ENCODE measurements around the gene OSBPL8.

The OSBPL8 gene

DNA sequence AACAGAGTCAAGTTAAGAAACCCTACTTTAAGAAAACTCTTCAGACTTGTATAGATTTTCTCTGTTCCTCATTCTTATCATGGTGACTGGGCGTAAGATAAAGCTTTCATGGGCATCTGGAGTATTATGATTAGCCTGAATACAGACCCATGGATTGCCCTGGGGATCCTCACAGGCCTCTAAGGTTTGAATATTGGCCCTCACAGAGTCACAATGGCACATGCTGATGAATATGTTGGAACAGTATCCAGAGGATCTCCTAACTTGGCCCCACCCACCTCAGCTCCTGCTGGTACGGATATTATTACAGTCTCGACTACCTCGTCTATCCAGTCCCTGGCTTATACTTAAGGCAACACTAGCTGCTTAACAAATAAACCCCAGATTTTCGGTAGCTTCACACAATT is 8.1 kb downstream of the OSBPL8 start (continued):
- TF ChIP-seq, protein P1, sequence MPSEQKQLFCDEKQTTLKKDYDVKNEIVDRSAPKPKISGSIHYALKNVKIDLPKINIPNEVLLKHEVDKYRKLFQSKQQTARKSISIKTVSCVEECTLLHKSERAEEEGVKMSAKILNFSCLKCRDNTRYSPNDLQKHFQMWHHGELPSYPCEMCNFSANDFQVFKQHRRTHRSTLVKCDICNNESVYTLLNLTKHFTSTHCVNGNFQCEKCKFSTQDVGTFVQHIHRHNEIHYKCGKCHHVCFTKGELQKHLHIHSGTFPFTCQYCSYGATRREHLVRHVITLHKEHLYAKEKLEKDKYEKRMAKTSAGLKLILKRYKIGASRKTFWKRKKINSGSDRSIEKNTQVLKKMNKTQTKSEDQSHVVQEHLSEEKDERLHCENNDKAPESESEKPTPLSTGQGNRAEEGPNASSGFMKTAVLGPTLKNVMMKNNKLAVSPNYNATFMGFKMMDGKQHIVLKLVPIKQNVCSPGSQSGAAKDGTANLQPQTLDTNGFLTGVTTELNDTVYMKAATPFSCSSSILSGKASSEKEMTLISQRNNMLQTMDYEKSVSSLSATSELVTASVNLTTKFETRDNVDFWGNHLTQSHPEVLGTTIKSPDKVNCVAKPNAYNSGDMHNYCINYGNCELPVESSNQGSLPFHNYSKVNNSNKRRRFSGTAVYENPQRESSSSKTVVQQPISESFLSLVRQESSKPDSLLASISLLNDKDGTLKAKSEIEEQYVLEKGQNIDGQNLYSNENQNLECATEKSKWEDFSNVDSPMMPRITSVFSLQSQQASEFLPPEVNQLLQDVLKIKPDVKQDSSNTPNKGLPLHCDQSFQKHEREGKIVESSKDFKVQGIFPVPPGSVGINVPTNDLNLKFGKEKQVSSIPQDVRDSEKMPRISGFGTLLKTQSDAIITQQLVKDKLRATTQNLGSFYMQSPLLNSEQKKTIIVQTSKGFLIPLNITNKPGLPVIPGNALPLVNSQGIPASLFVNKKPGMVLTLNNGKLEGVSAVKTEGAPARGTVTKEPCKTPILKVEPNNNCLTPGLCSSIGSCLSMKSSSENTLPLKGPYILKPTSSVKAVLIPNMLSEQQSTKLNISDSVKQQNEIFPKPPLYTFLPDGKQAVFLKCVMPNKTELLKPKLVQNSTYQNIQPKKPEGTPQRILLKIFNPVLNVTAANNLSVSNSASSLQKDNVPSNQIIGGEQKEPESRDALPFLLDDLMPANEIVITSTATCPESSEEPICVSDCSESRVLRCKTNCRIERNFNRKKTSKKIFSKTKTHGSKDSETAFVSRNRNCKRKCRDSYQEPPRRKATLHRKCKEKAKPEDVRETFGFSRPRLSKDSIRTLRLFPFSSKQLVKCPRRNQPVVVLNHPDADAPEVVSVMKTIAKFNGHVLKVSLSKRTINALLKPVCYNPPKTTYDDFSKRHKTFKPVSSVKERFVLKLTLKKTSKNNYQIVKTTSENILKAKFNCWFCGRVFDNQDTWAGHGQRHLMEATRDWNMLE (tag by site-specific recombination; conservative IDR thresholded peaks at IDR 0.05; ENCODE audit: low read depth): no peak
- TF ChIP-seq ZBTB17 (tag by site-specific recombination; IDR thresholded peaks at IDR 0.05) (peak; percentile 95), ZNF23 (tag by site-specific recombination; IDR thresholded peaks at IDR 0.05; ENCODE audit: borderline replicate concordance) (no peak)

DNA sequence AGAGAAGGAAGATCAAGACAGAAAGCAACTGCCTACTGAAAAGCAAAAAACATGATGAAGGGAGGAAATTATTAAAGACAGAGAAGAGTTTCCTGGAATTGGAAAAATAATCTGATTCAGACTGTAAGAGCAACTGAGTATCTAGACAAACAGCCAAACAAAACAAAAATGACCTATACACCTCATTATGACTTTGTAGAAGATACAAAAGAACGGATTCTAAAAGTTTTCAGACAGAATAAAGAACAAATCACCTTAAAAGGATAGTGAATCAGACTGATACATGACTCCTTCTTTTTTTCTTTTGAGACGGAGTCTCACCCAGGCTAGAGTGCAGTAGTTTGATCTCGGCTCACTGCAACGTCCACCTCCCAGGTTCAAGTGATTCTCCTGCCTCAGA is 10.4 kb downstream of the OSBPL8 start:
- H3K36me3 ChIP-seq (ENCODE audit: control insufficient read depth in 2 of 2, insufficient read depth in 1 of 2, low read length in 2 of 2): no peaks in the 10 kb centered on the region
- ChIA-PET CTCF (no interaction called here), POLR2A (interaction anchor here (1.5 kb wide), 1 partner anchor 10 kb away, joined by 8 read pairs; the partner anchor contains the start of gene OSBPL8)
- no peak overlapping the region for H3K4me3 ChIP-seq (ENCODE audit: low read depth, low read length)
- no peak overlapping the region for H3K27ac ChIP-seq (ENCODE audit: extremely low read depth, low read depth, low read length)
- H3K9me3 ChIP-seq (ENCODE audit: control insufficient read depth, insufficient read depth, low read depth, low read length): no peaks in the 10 kb centered on the region
- peaks cover 34% of the 10 kb centered on the region for H3K4me1 ChIP-seq (ENCODE audit: control insufficient read depth, insufficient read depth, low read length)
- TF ChIP-seq KLF8 (tag by site-specific recombination; IDR thresholded peaks at IDR 0.05) (0 out of 2 replicates have a peak, but pooled peaks have one; percentile 12), ZNF654 (tag by site-specific recombination; IDR thresholded peaks at IDR 0.05; ENCODE audit: low read depth) (no peak), ZNF433 (tag by site-specific recombination; IDR thresholded peaks at IDR 0.05; ENCODE audit: low read depth) (no peak), ZNF133 (tag by site-specific recombination; IDR thresholded peaks at IDR 0.05) (no peak), YY2 (tag by site-specific recombination; IDR thresholded peaks at IDR 0.05) (no peak)
- TF ChIP-seq, protein P2, sequence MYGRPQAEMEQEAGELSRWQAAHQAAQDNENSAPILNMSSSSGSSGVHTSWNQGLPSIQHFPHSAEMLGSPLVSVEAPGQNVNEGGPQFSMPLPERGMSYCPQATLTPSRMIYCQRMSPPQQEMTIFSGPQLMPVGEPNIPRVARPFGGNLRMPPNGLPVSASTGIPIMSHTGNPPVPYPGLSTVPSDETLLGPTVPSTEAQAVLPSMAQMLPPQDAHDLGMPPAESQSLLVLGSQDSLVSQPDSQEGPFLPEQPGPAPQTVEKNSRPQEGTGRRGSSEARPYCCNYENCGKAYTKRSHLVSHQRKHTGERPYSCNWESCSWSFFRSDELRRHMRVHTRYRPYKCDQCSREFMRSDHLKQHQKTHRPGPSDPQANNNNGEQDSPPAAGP (tag by site-specific recombination; IDR thresholded peaks at IDR 0.05): no peak
- TF ChIP-seq, protein P3, sequence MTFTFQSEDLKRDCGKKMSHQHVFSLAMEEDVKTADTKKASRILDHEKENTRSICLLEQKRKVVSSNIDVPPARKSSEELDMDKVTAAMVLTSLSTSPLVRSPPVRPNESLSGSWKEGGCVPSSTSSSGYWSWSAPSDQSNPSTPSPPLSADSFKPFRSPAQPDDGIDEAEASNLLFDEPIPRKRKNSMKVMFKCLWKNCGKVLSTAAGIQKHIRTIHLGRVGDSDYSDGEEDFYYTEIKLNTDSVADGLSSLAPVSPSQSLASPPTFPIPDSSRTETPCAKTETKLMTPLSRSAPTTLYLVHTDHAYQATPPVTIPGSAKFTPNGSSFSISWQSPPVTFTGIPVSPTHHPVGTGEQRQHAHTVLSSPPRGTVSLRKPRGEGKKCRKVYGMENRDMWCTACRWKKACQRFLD (tag by site-specific recombination; IDR thresholded peaks at IDR 0.05): no peak
- TF ChIP-seq, protein P4, sequence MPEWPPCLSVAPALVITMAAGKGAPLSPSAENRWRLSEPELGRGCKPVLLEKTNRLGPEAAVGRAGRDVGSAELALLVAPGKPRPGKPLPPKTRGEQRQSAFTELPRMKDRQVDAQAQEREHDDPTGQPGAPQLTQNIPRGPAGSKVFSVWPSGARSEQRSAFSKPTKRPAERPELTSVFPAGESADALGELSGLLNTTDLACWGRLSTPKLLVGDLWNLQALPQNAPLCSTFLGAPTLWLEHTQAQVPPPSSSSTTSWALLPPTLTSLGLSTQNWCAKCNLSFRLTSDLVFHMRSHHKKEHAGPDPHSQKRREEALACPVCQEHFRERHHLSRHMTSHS (tag by site-specific recombination; IDR thresholded peaks at IDR 0.05): no peak

DNA sequence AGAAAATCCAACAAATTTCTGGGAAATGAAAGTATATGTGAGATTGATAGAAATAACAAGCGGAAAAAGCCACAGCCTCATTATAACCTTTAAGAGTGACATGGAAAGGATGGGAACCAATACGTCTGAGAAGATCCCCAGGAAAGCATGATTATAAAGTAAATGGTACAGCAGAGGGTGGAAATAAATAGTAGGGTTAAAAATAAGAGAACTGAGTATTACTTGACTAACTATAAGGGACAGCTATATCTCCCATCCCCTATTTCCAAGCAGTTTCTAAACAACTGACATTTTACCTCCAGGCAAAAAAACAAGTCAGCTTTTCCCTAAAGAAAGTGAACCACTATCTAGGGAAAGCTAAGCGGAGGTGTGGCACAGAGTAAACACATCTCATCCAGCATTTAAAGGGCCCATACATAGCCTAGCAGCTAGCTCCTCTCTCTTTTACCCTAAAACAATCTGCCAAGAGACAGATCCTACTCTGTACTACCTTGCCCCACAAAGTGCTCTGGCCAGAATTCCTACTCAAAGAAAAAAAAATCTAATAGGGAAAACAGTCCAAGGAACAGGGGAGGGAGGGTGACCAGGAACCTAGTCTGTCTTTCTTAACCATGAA is 11.2 kb downstream of the OSBPL8 start:
- POLR2A ChIA-PET: interaction anchor here (1.5 kb wide), 1 partner anchor 11 kb away, joined by 8 read pairs; the partner anchor contains the start of gene OSBPL8
- H3K27ac ChIP-seq (ENCODE audit: extremely low read depth, low read depth, low read length): no peak overlapping the region; the same call in 1 of the 2 replicates
- H3K36me3 ChIP-seq (ENCODE audit: control insufficient read depth in 2 of 2, insufficient read depth in 1 of 2, low read length in 2 of 2): no peaks in the 10 kb centered on the region
- H3K4me1 ChIP-seq (ENCODE audit: control insufficient read depth, insufficient read depth, low read length): peaks cover 34% of the 10 kb centered on the region
- CTCF ChIA-PET: interaction anchor here (1.0 kb wide), 1 partner anchor 19 kb away, joined by 3 read pairs; no protein-coding TSS in a partner anchor
- H3K9me3 ChIP-seq (ENCODE audit: control insufficient read depth, insufficient read depth, low read depth, low read length): no peaks in the 10 kb centered on the region
- no peak overlapping the region for H3K4me3 ChIP-seq (ENCODE audit: low read depth, low read length)
- TF ChIP-seq TRIM28 (IDR thresholded peaks at IDR 0.05; ENCODE audit: borderline replicate concordance, low read length): no peak
- no peak for TF ChIP-seq ZNF311 (tag by site-specific recombination; IDR thresholded peaks at IDR 0.05; ENCODE audit: borderline replicate concordance)
- TF ChIP-seq ZNF184 (tag by site-specific recombination; IDR thresholded peaks at IDR 0.05): no peak
- TF ChIP-seq ZNF561 (tag by site-specific recombination; IDR thresholded peaks at IDR 0.05; ENCODE audit: borderline replicate concordance): no peak
- TF ChIP-seq, protein P5, sequence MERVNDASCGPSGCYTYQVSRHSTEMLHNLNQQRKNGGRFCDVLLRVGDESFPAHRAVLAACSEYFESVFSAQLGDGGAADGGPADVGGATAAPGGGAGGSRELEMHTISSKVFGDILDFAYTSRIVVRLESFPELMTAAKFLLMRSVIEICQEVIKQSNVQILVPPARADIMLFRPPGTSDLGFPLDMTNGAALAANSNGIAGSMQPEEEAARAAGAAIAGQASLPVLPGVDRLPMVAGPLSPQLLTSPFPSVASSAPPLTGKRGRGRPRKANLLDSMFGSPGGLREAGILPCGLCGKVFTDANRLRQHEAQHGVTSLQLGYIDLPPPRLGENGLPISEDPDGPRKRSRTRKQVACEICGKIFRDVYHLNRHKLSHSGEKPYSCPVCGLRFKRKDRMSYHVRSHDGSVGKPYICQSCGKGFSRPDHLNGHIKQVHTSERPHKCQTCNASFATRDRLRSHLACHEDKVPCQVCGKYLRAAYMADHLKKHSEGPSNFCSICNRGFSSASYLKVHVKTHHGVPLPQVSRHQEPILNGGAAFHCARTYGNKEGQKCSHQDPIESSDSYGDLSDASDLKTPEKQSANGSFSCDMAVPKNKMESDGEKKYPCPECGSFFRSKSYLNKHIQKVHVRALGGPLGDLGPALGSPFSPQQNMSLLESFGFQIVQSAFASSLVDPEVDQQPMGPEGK (tag by site-specific recombination; IDR thresholded peaks at IDR 0.05): no peak
- TF ChIP-seq ZFP41 (tag by site-specific recombination; IDR thresholded peaks at IDR 0.05; ENCODE audit: borderline replicate concordance): no peak
- peak; percentile 89 for TF ChIP-seq PRDM1 (tag by site-specific recombination; IDR thresholded peaks at IDR 0.05)
- no peak for TF ChIP-seq ZSCAN23 (tag by site-specific recombination; IDR thresholded peaks at IDR 0.05)
- TF ChIP-seq ZNF169 (tag by site-specific recombination; IDR thresholded peaks at IDR 0.05): no peak
- TF ChIP-seq ZNF19 (tag by site-specific recombination; IDR thresholded peaks at IDR 0.05; ENCODE audit: low read depth): no peak
- no peak for TF ChIP-seq ZNF529 (tag by site-specific recombination; IDR thresholded peaks at IDR 0.05; ENCODE audit: insufficient replicate concordance)
- TF ChIP-seq ZEB2 (tag by site-specific recombination; IDR thresholded peaks at IDR 0.05): no peak

All from HEK293 (cell line).